HG03060 (cell line): ENCODE results near the gene ATXN2L.
"Not testable (repeated sequence)": the region's sequence is repeated elsewhere in the genome, so short reads cannot be mapped to it uniquely, and the experiment has no call there.

ENCODE experiments used
- ATAC-seq: cut with Tn5 transposase; IDR thresholded peaks from one replicate; pipeline ENCODE4 v1.9.1; 2021; ENCODE audit warnings: low read depth, moderate number of reproducible peaks; ENCODE audit not compliant: unreplicated experiment

Gene ATXN2L

DNA sequence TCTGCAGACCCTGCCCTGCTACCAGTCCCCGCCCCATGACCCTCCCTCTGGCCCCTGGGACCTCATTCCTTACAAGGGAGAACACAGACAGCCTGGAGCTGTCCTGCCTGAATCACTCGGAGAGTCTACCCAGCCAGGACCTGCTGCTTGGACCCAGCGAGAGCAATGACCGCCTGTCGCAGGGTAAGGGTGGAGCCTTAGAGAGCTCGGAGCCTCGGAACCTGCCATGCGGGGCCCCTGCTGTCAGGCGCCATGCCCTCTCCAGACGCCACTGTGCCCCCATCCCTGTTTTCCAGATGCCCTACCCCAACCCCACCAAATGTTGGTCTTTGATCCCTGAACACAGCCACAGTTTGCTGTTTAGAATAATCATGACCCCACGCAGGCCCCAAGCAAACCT lies 46.4 kb downstream of the ATXN2L start:
- ATAC-seq: no peak

DNA sequence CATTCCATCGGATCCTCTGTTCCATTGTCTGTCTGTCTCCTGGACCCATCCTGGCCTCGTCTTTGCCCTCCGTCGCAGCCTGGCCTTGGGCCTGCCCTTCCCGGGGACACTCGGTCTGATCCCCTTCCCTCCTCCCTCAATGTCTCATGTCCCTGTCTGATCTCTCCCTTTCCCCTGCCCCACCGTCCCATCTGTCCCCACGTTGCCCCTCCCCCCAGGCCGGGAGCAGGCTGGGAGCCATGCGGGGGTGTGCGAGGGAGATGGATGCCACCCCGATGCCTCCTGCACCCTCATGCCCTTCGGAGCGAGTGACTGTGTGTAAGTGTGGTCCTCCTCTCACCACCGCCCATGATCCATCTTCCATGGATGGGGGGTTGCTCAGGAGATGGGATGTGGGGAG lies 50.2 kb downstream of the ATXN2L start:
- no peak for ATAC-seq

GRCh38 chr16:28873543-28874201 lies 50.9 kb downstream of the ATXN2L start:
- no peak for ATAC-seq

GRCh38 chr16:28874406-28874805 lies 51.6 kb downstream of the ATXN2L start:
- no peak for ATAC-seq

DNA sequence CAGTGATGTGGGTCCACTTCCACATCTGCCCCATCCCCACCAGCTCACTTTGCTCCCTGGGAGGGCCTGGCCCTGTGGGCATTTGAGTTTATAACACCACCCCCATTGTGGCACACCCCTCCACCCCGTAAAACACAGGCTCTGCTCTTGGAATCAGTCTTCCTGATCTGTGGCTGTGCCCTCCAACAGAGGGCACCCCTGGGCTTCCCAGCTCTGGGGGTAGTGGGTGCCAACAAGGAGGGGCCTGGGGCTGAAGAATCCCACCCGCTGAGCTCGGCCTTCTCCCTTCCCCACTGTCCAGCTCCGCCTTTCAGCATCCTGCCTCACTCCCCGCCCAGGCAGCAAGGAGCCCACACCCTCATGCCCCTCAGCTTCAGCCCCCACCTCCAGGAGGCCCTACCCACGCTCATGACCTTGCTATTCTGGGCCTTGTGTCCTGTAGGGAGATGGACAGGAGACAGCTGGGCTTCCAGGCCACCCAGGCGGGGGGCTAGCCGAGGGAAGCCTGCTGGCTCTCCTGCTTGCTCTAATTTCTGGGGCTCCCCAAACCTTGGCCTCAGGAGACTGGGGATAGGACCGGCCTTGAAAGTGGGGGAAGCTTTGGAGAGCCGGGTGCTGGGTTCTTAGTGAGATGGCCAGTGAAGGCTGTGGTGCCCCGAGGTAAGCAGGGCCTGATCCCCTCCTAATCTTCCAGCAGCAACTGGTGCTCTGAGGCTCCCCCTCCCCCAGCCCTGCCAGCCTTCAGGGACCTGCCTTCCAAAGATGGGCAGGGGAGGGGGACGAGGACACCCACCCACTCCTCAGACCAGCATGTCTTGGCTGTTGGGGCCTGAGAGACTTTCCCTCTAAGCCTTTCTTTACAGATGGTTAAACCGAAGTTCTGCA lies 52.6 kb downstream of the ATXN2L start:
- no peak for ATAC-seq

GRCh38 chr16:28876019-28876659 lies 53.3 kb downstream of the ATXN2L start:
- no peak for ATAC-seq

- no peak for ATAC-seq
Observed at GRCh38 chr16:28876973-28877654, 54.3 kb downstream of the ATXN2L start.

DNA sequence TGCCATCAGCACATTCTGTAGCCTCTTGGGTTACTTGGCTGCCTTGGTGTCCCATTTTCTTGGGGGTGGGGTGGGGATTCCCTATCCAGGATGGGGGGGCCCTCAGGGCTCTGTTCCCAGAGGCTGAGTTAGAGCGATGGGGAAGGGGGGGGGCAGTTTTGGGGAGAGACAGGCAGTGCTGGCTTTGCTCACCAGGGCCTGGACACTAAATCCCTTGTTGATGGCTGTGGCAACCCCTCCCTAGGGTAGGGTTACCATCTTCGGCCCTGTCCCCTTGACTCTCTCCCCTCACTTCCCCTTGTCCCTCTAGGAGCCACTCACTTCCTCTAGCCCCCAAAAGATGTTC lies 54.8 kb downstream of the ATXN2L start:
- ATAC-seq: no peak

DNA sequence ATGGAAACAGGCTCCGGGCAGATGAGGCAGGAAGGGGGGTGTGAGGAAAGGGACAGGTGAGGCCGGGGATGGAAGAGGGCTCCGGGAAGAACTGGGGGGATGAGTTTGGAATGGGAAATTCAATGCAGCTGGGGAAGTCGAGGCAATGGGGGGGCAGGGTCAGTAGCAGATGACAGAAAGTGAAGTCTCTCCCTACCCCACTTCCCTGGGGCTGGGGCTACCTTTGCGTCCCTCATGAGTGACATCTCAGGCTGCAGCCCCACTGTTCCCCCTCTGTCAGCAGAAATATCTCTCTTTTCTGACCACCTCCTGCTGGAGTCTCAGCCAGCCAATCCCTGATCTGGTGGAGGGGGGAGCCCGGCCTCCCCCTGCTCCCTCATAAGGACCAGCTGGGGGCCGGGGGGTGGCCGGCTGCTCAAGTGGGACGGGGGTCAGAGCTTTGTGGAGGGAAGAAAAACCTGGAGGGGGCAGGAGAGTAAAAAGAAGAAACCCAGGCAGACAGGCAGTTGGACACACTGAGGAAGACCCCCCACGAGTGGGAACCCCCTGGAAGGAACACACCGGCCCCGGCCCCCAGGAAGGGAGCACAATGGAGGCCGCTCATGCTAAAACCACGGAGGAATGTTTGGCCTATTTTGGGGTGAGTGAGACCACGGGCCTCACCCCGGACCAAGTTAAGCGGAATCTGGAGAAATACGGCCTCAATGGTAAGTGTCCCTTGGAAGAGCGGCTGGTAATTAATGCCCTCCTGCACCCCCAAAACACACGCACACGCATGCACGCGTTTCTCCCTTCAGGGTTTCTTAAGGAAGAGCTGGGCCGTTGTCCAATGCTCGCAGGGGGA lies 55.5 kb downstream of the ATXN2L start, which contains the start of gene ATP2A1:
ATP2A1 (plus strand) TSS at position 406 of the 844 bp plus-strand sequence; CDS start at position 590, 184 bp downstream.
- ATAC-seq: no peak

DNA sequence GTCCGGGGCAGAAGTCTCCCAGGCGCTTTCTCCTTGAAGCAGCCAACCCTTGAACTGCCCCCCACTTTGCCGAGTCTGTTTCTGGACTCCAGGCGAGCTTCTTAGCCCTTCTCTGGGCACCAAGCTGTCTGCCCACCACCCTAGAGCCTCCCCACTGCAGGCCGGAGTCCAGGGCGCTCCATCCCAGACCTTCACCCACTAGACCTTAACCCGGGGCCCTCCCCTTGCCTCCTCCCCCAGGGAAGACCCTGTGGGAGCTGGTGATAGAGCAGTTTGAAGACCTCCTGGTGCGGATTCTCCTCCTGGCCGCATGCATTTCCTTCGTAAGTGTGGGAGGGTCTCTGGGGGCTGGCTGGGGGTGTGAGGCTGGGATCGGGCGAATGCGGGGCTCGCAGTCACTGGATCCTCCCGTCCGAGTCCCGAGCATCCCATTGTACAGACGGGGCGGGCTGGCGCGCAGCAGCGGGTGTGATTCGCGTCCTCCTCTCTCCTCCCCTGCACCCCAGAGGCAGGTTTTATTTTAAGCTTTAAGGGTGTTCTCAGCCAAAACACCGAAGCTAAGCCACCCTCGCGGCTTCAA lies 56.6 kb downstream of the ATXN2L start:
- ATAC-seq: no peak

DNA sequence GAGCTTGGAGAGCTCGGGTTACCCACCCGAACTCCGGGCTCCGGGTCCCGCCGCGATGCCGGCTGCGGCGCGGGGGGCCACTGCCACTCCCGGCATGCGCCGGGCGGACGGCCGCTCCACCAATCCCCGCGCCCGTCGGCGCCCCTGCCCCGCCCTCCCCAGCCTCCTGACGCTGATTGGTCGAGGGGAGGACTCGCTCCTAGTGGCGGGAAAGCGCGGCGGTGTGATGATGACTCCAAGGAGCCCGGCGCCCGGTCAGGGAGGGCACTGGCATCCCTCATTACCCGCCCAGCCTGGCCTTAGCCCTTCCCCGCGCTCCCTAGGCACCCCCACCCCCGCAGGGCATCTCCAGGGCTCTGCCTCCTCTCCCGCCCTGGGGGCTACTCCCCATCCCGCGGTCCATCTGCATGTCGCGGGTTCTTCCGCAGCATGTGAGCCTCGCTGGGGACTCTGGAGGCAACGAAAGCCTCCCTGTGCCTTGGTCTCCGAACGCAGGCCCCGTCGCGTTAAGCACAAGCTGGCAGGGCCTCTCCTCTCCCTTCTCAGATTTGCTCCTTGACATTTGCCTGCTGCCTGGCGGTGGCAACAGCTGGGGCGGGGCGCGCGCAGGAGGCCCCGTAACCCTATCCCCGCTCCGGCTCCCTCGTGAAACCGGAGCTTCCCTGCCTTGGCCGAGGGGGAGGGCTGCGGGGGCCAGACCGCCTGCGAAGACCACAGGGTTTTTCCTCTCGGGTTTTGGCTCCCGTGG lies 57.2 kb downstream of the ATXN2L start:
- no peak for ATAC-seq

GRCh38 chr16:28880589-28880915 lies 57.8 kb downstream of the ATXN2L start:
- ATAC-seq: no peak

DNA sequence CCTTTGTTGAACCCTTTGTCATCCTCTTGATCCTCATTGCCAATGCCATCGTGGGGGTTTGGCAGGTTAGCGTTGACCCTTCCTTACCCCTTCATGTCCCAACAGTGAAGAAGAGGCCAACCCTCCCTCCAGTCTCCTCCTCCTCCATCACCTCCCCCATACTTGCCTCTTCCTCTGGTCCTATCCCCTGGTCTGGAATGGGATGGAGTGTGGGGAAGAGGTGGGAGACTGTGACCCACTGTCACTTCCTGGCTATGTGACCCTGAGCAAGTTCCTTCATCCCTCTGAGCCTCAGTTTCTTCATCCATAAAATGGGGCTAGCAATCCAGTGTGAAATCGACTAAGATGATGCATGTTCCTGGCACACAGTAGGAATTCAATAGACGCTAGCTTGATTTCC lies 58.2 kb downstream of the ATXN2L start:
- ATAC-seq: no peak

- not testable (repeated sequence) for ATAC-seq
Observed at GRCh38 chr16:28881565-28881964, 58.8 kb downstream of the ATXN2L start.

GRCh38 chr16:28882551-28883160 lies 59.9 kb downstream of the ATXN2L start:
- ATAC-seq: no peak

GRCh38 chr16:28883221-28883996 lies 60.6 kb downstream of the ATXN2L start:
- no peak for ATAC-seq

- no peak for ATAC-seq
Observed at GRCh38 chr16:28884045-28884444, 61.2 kb downstream of the ATXN2L start.
